Astrocyte (in vitro differentiated cells and primary cell): ENCODE data around the gene PPFIA1. TPM values are rescaled to one million over a fixed set of nuclear protein-coding genes. Genes with fewer than 3 reads are reported as not detected.

Experiments used
- DNase-seq: peaks from one replicate; pipeline ENCODE4 v3.0.0-alpha.2; 2010; ENCODE audit warnings: low read depth
- FAIRE-seq: peaks from 2 replicates; lab custom pipeline; 2011; peaks lifted over from hg19 to GRCh38; lab: Jason Lieb, UNC
- H2AFZ ChIP-seq: 2 replicates; pipeline ENCODE4 v1.6.0; 2012; ENCODE audit warnings: low read depth, low read length, inconsistent platforms
- H3K27ac ChIP-seq: 2 replicates; pipeline ENCODE4 v1.5.1; 2011; ENCODE audit warnings: low read depth, low read length, inconsistent platforms
- H3K27me3 ChIP-seq: 2 replicates; pipeline ENCODE4 v1.6.0; 2011; ENCODE audit warnings: low read length, inconsistent platforms; ENCODE audit not compliant: insufficient read depth
- H3K36me3 ChIP-seq: 2 replicates; pipeline ENCODE4 v1.5.1; 2011; ENCODE audit warnings: low read length, inconsistent platforms; ENCODE audit not compliant: insufficient read depth
- H3K4me1 ChIP-seq: 2 replicates; pipeline ENCODE4 v1.5.1; 2011; ENCODE audit warnings: low read length, inconsistent platforms; ENCODE audit not compliant: insufficient read depth
- H3K4me2 ChIP-seq: 2 replicates; pipeline ENCODE4 v1.6.0; 2012; ENCODE audit warnings: low read length, inconsistent platforms
- H3K4me3 ChIP-seq: 2 replicates; pipeline ENCODE4 v1.5.1; 2011; ENCODE audit warnings: low read depth, mild to moderate bottlenecking, low read length, inconsistent platforms; ENCODE audit not compliant: insufficient read depth
- H3K79me2 ChIP-seq: 2 replicates; pipeline ENCODE4 v1.6.0; 2012; ENCODE audit warnings: mild to moderate bottlenecking, low read length, inconsistent platforms; ENCODE audit not compliant: insufficient read depth
- H3K9ac ChIP-seq: 2 replicates; pipeline ENCODE4 v1.6.0; 2012; ENCODE audit warnings: mild to moderate bottlenecking, low read length, inconsistent platforms
- H3K9me3 ChIP-seq: 2 replicates; pipeline ENCODE4 v1.5.1; 2012; ENCODE audit warnings: low read depth, mild to moderate bottlenecking, low read length, inconsistent platforms; ENCODE audit not compliant: insufficient read depth
- H4K20me1 ChIP-seq: 2 replicates; pipeline ENCODE4 v1.6.0; 2012; ENCODE audit warnings: low read length, inconsistent platforms; ENCODE audit not compliant: insufficient read depth
- H3K27ac Mint-ChIP-seq: one replicate; pipeline ENCODE4 v1.8.0; 2021; ENCODE audit warnings: mild to moderate bottlenecking, mixed read lengths; ENCODE audit not compliant: unreplicated experiment
- H3K27me3 Mint-ChIP-seq: one replicate; pipeline ENCODE4 v1.8.0; 2021; ENCODE audit warnings: low read depth, mixed read lengths; ENCODE audit not compliant: unreplicated experiment
- H3K36me3 Mint-ChIP-seq: one replicate; pipeline ENCODE4 v1.8.0; 2021; ENCODE audit warnings: low read depth, mixed read lengths; ENCODE audit not compliant: unreplicated experiment
- H3K4me1 Mint-ChIP-seq: one replicate; pipeline ENCODE4 v1.8.0; 2021; ENCODE audit warnings: low read depth, mixed read lengths; ENCODE audit not compliant: unreplicated experiment
- H3K4me3 Mint-ChIP-seq: one replicate; pipeline ENCODE4 v1.8.0; 2021; ENCODE audit warnings: mild to moderate bottlenecking, moderate library complexity, mixed read lengths; ENCODE audit not compliant: unreplicated experiment
- H3K9me3 Mint-ChIP-seq: one replicate; pipeline ENCODE4 v1.8.0; 2021; ENCODE audit warnings: mild to moderate bottlenecking, mixed read lengths; ENCODE audit not compliant: unreplicated experiment
- CTCF ChIP-seq: IDR thresholded peaks from 2 replicates; pipeline ENCODE4 v1.5.1; 2011; ENCODE audit warnings: low read depth, mild to moderate bottlenecking, inconsistent platforms, low read length, moderate library complexity; ENCODE audit not compliant: insufficient read depth
- EZH2 ChIP-seq: IDR thresholded peaks from 2 replicates; pipeline ENCODE4 v1.6.1; 2012; ENCODE audit warnings: mild to moderate bottlenecking, low read length, inconsistent platforms; ENCODE audit not compliant: insufficient read depth
- total RNA-seq: library from RNA; stranded (reverse); gene quantifications from 2 replicates; pipeline ENCODE4 v1.2.1, GENCODE V29; 2021

The PPFIA1 gene
- total RNA-seq, 1 donor from 2014 or later, result 54.7 TPM

DNA sequence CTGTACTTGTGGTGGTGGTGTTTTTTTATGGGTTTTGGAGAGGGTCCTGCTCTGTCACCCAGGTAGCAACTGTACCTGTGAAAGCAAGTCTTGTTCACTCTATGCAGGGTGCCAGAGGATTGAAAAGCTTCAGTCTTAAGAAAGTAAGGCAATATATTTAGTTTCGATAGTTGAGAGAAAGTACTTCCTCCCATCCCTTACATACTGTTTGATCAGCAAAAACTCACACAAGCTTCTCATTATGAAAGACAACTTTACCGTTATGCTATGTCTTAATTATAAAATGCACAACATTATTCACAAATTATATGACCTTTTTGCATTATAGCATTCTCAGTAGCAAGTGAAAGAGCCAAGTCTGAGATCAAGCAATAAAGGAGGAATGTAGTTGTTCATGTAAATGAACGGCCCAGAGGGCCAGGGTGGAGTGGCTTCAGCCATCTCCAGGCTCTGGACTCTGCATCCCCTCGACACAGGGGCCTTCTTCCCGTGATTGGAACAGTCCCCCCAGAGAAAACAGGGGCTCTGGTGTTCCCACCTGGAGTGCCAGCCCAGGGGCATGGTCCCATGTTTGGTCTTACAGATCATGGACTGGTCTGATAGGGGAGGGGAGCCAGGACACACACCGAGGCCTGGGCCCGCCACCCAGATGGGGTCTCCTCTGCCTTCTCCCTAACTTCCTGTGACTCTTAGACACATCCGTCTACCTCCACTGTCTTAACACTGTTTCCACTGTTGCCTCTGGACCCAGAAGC lies 89.1 kb downstream of the PPFIA1 start:
- no peaks in the 10 kb centered on the region for H3K27me3 Mint-ChIP-seq
- no peak for TF ChIP-seq CTCF
- TF ChIP-seq EZH2, result no peak
- Histone ChIP-seq H3K79me2 (no peaks in the 10 kb centered on the region), H3K27ac (no peak overlapping the region), H3K36me3 (peaks cover 47% of the 10 kb centered on the region), H3K9ac (no peak overlapping the region), H3K9me3 (no peaks in the 10 kb centered on the region), H3K4me3 (no peak overlapping the region), H2AFZ (no peak overlapping the region), H4K20me1 (peaks cover 21% of the 10 kb centered on the region), H3K4me1 (no peaks in the 10 kb centered on the region), H3K27me3 (no peaks in the 10 kb centered on the region), H3K4me2 (no peak overlapping the region)
- no peak overlapping the region for H3K27ac Mint-ChIP-seq
- DNase-seq (no peak), FAIRE-seq (no peak)
- H3K9me3 Mint-ChIP-seq, result no peaks in the 10 kb centered on the region
- peaks cover 22% of the 10 kb centered on the region for H3K36me3 Mint-ChIP-seq
- no peaks in the 10 kb centered on the region for H3K4me1 Mint-ChIP-seq
- H3K4me3 Mint-ChIP-seq, result no peak overlapping the region

GRCh38 chr11:70360211-70360610 lies 89.7 kb downstream of the PPFIA1 start:
- H3K36me3 Mint-ChIP-seq, result peaks cover 28% of the 10 kb centered on the region
- no peak for TF ChIP-seq EZH2
- no peak for TF ChIP-seq CTCF
- H3K4me3 ChIP-seq, result no peak overlapping the region
- no peaks in the 10 kb centered on the region for H3K9me3 ChIP-seq
- H3K4me1 Mint-ChIP-seq, result no peaks in the 10 kb centered on the region
- no peaks in the 10 kb centered on the region for H3K27me3 ChIP-seq
- no peak overlapping the region for H3K9ac ChIP-seq
- FAIRE-seq, result no peak
- DNase-seq, result no peak
- H2AFZ ChIP-seq, result no peak overlapping the region
- no peaks in the 10 kb centered on the region for H3K9me3 Mint-ChIP-seq
- H3K4me3 Mint-ChIP-seq, result no peak overlapping the region
- H4K20me1 ChIP-seq, result peaks cover 21% of the 10 kb centered on the region
- H3K79me2 ChIP-seq, result no peaks in the 10 kb centered on the region
- no peaks in the 10 kb centered on the region for H3K27me3 Mint-ChIP-seq
- H3K36me3 ChIP-seq, result peaks cover 48% of the 10 kb centered on the region
- H3K27ac ChIP-seq, result no peak overlapping the region
- H3K4me1 ChIP-seq, result no peaks in the 10 kb centered on the region
- H3K27ac Mint-ChIP-seq, result no peak overlapping the region
- no peak overlapping the region for H3K4me2 ChIP-seq

- peaks cover 28% of the 10 kb centered on the region for H3K36me3 Mint-ChIP-seq
- no peaks in the 10 kb centered on the region for H3K27me3 ChIP-seq
- no peak overlapping the region for H3K4me2 ChIP-seq
- no peak overlapping the region for H3K4me3 ChIP-seq
- H3K27ac Mint-ChIP-seq, result no peak overlapping the region
- no peak overlapping the region for H3K4me3 Mint-ChIP-seq
- H3K27ac ChIP-seq, result no peak overlapping the region
- H3K9me3 ChIP-seq, result no peaks in the 10 kb centered on the region
- H4K20me1 ChIP-seq, result peaks cover 24% of the 10 kb centered on the region
- peaks cover 2% of the 10 kb centered on the region for H3K4me1 Mint-ChIP-seq
- no peaks in the 10 kb centered on the region for H3K4me1 ChIP-seq
- TF ChIP-seq CTCF (no peak), EZH2 (no peak)
- H3K79me2 ChIP-seq, result no peaks in the 10 kb centered on the region
- DNase-seq, result peak; percentile 47
- no peaks in the 10 kb centered on the region for H3K9me3 Mint-ChIP-seq
- FAIRE-seq, result no peak
- H3K27me3 Mint-ChIP-seq, result no peaks in the 10 kb centered on the region
- no peak overlapping the region for H3K9ac ChIP-seq
- peaks cover 28% of the 10 kb centered on the region for H3K36me3 ChIP-seq
- no peak overlapping the region for H2AFZ ChIP-seq
Observed at GRCh38 chr11:70364178-70364577, 93.7 kb downstream of the PPFIA1 start.
